H4 (cell line): ENCODE results near the gene STXBP5. TPM values are rescaled to one million over a fixed set of nuclear protein-coding genes. Genes with fewer than 3 reads are reported as not detected.

Source experiments
- DNase-seq: peaks from one replicate; pipeline ENCODE4 v3.0.0-alpha.2; 2015; ENCODE audit warnings: low spot score
- total RNA-seq: library from RNA; depleted of rRNA; stranded (reverse); fragments of >200 nt; shearing (Covaris generic); gene quantifications from 2 replicates; pipeline ENCODE4 v1.2.3, GENCODE V29; 2014

Gene STXBP5
- total RNA-seq, 1 experiment from 2014 or later = 7.7 TPM

GRCh38 chr6:147381712-147382111, 177.5 kb downstream of the STXBP5 start:
- no peak for DNase-seq

- DNase-seq = peak; percentile 4
Measured at GRCh38 chr6:147382945-147383554, 178.8 kb downstream of the STXBP5 start.

DNA sequence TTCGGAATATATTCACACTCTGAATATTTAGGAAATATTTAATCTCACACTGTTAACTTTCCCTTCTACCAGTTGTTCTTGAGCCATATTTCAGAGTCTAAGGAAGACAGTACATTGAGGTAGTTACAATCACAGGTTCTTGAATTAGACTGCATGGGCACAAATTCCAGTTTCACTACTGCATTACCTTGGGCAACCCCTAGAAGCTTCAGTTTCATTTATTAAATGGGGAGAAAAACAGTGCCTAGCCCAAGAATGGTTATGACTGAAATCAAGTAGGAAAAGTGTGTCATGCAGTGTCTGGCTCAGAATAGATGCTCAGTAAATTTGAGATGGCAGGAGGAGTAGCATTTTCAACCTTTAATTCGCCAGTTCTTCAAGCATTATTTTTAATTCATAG, 179.8 kb downstream of the STXBP5 start:
- no peak for DNase-seq

GRCh38 chr6:147384737-147385710, 180.8 kb downstream of the STXBP5 start:
- DNase-seq = no peak

DNA sequence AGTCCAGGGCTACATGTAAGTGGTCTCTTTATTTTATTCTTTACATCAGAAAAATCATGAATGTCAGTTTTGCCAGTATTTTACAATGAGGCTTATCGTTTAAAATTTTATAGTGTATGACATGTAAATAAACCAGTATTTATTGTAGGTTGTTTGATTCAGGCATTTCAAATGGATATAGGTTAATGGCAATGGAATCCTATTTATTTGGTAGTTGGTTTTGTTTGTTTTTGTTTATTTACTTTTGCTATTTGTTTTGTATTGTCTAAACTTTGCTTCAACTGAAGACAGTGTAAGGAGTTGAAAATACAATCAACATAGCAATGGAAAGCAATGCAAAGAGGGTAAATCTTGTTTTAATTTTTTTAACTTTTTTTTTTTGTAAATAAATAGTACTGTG, 185.2 kb downstream of the STXBP5 start:
- DNase-seq = no peak

GRCh38 chr6:147390909-147391536, 186.8 kb downstream of the STXBP5 start:
- DNase-seq = peak; percentile 11

- no peak for DNase-seq
Measured at GRCh38 chr6:147392917-147393625, 188.9 kb downstream of the STXBP5 start.

GRCh38 chr6:147395158-147395557, 190.9 kb downstream of the STXBP5 start:
- no peak for DNase-seq

DNA sequence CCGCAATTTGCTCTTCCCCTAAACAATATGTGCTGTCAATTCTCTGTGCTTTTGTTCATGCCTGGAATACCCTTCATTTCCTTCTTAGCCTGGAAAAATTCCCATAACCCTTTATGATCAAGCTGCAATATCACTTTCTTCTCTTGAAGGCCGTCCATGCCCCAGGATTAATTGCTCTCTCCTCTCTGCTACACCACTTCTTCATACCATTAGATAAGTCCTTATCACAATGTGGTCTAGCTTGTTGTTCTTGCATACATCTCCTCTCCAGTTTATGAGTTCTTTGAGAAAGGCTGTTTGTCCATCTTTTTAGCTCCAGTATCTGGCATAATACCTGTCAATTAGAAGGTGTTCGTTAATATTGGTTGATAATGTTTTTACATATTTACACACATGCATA, 193.1 kb downstream of the STXBP5 start:
- DNase-seq = no peak

- no peak for DNase-seq
Measured at GRCh38 chr6:147400968-147401367, 196.8 kb downstream of the STXBP5 start.

- DNase-seq = no peak
Measured at GRCh38 chr6:147401779-147402178, 197.6 kb downstream of the STXBP5 start.

DNA sequence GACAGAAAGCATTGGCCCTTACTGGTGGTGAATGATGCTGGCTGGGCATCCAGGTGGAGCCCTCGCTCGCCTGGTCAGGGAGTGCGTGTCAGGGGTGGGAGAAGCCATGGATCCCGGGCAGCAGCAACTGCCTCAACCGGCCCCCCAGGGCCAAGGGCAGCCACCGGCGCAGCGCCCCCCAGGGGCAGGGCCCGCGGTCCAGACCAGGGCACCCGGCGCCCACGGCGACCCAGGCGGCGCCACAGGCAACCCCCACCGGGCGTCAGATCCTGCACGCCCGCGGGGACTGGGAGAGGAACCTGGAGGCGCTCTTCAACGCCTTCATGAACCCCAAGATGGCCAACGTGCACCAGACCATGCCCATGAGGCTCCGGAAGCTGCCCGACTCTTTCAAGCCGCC, 202.6 kb downstream of the STXBP5 start:
- DNase-seq = no peak

- no peak for DNase-seq
Measured at GRCh38 chr6:147407571-147407970, 203.4 kb downstream of the STXBP5 start.

DNA sequence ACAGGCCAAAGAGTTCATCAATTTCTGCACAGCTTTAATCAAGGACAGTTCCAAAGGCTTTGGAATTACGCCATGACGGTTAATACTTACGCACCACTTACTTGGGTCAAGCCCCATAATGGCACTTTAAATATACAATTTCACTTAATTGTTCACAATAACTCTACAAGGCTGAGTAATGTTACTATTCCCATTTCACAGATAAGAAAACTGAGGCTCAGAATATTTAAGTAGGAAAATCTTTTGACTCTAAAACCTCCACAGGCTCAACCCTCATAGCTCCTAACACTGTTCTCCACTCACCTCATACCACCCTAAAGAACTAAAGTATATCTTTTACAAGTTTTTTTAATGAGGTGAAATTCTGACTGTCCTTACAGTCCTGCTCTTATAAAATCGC, 212.4 kb downstream of the STXBP5 start:
- no peak for DNase-seq

DNA sequence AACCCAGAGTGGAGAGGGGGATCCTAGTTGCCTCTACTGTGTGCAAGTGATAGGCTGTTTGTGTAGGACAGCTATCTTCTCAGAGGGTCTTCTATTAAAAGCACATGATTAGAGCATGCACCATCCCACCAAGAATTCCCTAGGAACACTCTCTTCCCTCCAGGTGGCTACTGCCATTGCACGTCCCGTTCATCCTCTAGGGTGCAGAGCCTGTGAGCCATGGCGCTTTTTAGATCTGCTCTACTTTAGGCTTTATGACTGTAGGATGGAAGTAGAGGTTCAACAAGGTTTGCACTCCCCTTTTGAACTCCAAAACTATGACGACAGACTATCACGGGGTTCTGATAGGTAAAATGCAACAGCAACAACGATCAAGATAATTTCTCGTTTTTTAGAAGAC, 213.7 kb downstream of the STXBP5 start:
- DNase-seq = no peak

DNA sequence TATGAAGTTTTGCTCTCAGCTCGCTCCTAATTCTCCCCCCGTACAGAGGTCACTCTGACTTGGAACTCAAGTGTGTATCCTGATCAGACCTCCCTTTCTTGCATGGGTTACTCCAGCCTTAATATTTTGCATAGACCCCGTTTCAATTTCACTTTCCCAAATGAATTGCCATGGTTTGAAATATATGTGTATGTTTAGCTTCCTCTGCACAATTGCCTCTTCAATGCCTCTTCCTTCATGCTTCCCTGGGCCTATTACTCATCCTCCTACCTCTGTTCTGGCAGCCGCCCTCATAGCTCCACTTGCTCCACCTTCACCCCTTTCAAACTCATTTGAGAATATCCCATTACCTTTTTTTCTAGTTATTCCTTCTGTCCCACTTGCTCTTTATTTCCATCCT, 214.3 kb downstream of the STXBP5 start:
- DNase-seq = no peak

DNA sequence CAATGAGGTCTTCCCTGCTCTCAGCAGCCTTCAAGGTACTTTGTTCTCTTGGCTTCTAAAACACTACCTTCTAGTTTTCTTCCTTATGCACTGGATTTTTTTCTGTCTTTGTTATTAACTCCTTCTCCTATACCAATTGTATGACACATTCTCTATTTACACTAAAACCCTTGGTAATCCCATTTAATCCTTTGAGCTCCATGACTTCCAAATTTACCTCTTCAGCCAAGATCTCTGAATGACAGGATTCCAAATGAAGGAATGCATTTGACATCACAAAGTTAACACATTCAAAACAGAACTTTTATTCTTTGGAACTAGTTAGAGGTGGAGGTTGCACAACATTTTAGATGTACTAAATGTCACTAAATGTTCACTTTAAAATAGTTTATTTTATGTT, 217.7 kb downstream of the STXBP5 start:
- no peak for DNase-seq

DNA sequence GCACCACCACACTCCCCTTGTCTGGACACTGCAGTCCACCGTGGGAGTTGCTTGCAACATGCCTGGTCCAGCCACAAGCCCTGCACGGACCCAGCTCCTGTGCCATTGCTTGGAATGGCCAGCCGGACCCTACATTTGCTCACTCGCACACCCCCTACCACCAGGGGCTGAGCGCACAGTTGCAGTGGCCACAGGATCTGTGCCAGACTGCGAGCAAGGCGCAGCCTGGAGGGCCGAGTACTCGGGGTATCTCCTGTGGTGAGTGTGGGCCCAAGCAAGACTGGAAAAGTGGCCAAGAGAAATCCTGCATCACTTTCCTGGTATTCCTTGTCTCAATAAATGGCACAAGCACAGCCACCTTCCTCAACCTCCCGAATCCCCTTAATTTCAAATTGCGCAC, 218.9 kb downstream of the STXBP5 start:
- DNase-seq = no peak

DNA sequence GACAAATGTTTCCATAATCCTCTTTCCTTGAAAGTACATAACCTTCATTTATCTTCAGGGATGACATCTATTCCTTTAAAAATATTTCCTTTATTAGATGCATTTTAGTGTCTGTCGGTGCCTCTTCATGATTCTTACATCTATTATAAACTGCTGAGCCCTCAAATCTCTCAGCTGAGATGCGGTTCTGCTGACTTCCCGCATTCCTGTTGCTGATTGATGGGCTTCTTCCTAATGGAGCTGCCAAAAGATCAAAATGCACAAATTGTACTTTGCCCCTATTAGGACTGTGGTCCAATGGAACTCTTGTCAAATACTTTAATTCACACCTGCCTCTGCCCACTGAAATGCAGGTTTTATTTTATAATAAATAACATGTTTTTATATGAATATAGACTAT, 225.6 kb downstream of the STXBP5 start:
- DNase-seq = no peak

- DNase-seq = no peak
Measured at GRCh38 chr6:147430811-147431210, 226.6 kb downstream of the STXBP5 start.

DNA sequence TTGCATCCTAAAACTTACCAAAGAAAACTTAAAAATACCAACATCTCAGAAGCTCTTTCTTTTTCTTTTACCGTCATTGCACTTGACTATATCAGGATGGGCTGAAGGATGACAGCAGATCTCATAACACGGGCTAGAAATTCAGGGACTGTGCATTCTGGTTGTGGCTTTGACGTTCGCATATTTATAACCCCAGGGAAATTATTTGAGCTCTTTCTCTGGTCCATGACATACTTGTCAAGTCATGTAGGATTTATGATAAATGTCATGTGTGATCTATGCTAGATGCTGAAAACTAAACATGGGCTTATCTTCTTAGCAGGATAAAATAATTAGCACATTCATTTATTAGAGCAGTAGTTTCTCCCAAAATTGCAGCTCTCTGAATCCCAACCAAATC, 229.9 kb downstream of the STXBP5 start:
- no peak for DNase-seq

GRCh38 chr6:147434516-147434915, 230.3 kb downstream of the STXBP5 start:
- no peak for DNase-seq
